Astrocyte (in vitro differentiated cells and primary cell): ENCODE data around the gene DDIT4.

Experiments used
- EZH2 ChIP-seq: IDR thresholded peaks from 2 replicates; pipeline ENCODE4 v1.6.1; 2012; ENCODE audit warnings: mild to moderate bottlenecking, low read length, inconsistent platforms; ENCODE audit not compliant: insufficient read depth
- TF ChIP-seq, protein P1 (sequence below): IDR thresholded peaks from 2 replicates; pipeline ENCODE4 v1.5.1; 2011; ENCODE audit warnings: low read depth, mild to moderate bottlenecking, inconsistent platforms, low read length, moderate library complexity; ENCODE audit not compliant: insufficient read depth

DNA sequence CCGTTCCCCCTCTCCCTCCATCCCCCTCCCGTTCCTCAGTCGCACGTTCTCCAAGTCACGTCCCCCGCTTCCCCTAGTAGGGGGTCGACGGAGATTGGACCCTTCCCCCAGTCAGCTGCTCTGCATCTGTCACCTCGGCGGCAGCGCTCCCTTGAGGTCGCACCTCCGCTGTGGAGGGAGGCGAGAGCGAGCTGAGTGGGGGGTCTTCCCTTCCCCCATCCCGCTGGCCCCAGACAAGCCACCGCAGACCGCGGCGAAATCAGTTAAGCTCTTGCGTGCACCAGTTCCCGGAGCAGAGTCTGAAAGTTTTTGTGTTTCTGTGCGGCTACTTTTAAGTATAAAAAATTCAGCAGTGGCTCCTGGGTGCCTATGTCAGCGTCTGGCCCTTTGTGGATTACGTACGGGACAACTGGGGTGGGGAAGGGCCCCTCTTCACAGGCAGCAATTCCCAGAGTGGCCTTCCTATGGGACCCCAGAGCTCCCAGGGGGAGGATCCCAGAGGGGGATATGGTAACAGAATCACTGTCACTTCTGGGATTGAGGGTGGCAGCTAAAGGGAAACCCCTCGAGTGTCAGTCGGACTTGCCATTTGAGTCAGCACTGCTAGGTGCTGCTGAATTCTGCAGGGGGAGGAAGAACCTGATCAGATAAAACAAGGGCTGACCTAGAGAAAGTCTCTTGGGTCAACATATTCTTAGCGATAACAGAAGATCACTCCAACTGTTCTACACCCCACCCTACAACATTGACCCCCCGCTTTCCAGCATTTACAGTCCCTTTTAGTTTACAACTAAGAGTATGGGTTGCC is 12.5 kb upstream of the DDIT4 start:
- no peak for TF ChIP-seq EZH2
- TF ChIP-seq, protein P1, sequence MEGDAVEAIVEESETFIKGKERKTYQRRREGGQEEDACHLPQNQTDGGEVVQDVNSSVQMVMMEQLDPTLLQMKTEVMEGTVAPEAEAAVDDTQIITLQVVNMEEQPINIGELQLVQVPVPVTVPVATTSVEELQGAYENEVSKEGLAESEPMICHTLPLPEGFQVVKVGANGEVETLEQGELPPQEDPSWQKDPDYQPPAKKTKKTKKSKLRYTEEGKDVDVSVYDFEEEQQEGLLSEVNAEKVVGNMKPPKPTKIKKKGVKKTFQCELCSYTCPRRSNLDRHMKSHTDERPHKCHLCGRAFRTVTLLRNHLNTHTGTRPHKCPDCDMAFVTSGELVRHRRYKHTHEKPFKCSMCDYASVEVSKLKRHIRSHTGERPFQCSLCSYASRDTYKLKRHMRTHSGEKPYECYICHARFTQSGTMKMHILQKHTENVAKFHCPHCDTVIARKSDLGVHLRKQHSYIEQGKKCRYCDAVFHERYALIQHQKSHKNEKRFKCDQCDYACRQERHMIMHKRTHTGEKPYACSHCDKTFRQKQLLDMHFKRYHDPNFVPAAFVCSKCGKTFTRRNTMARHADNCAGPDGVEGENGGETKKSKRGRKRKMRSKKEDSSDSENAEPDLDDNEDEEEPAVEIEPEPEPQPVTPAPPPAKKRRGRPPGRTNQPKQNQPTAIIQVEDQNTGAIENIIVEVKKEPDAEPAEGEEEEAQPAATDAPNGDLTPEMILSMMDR, result no peak
